Transverse colon (tissue), 4 donors: ENCODE results near the gene SLC5A3. TPM values are rescaled to one million over a fixed set of nuclear protein-coding genes. Genes with fewer than 3 reads are reported as not detected.

ENCODE experiments used
- DNase-seq: peaks from one replicate; pipeline ENCODE4 v3.0.0-alpha.2; 2019
- H3K27ac ChIP-seq, 4 donors: fragments of 200-600 bp; sonication (generic); 2 replicates each; pipeline ENCODE4 v1.5.1; 2016 to 2018; ENCODE audit warnings: inconsistent platforms in 4 of 4
- H3K27me3 ChIP-seq: fragments of 200-600 bp; sonication (generic); 2 replicates; pipeline ENCODE4 v1.5.1; 2017; ENCODE audit warnings: inconsistent platforms
- H3K36me3 ChIP-seq, 4 donors: fragments of 200-600 bp; sonication (generic); 2 replicates each; pipeline ENCODE4 v1.5.1; 2017 to 2019; ENCODE audit warnings: inconsistent platforms in 4 of 4
- H3K4me1 ChIP-seq, 4 donors: fragments of 200-600 bp; sonication (generic); 2 replicates each; pipeline ENCODE4 v1.5.1; 2017 to 2020; ENCODE audit warnings: inconsistent platforms in 4 of 4
- H3K4me3 ChIP-seq, 4 donors: fragments of 200-600 bp; sonication (generic); 1 replicate in 1 of 4; 2 replicates in 3 of 4; pipeline versions ENCODE4 v1.5.1 to v1.6.1; 2017 to 2019; ENCODE audit warnings: inconsistent platforms in 4 of 4
- H3K9me3 ChIP-seq, 2 donors: fragments of 200-600 bp; sonication (generic); 2 replicates each; pipeline ENCODE4 v1.5.1; 2017 to 2019; ENCODE audit warnings: inconsistent platforms in 2 of 2
- CTCF ChIP-seq, 5 experiments: fragments of 200-600 bp in 3 of 5; fragments of 450-650 bp in 2 of 5; sonication (generic) in 3 of 5; IDR thresholded peaks; 1 replicate in 2 of 5; 2 replicates in 3 of 5; pipeline ENCODE4 v1.5.1; 2016 to 2017; ENCODE audit warnings: antibody characterized with exemption in 5 of 5, inconsistent platforms in 3 of 5, mild to moderate bottlenecking in 2 of 5, moderate library complexity in 1 of 5
- EP300 ChIP-seq: sonication (generic); formaldehyde crosslinking; IDR thresholded peaks from one replicate; pipeline ENCODE4 v1.6.1; 2017; ENCODE audit warnings: antibody characterized with exemption, low read depth
- POLR2A ChIP-seq: fragments of 450-650 bp; IDR thresholded peaks from one replicate; pipeline ENCODE4 v1.6.1; 2016; ENCODE audit warnings: antibody characterized with exemption, mild to moderate bottlenecking, moderate library complexity
- POLR2AphosphoS5 ChIP-seq, 3 donors: sonication (generic); formaldehyde crosslinking; IDR thresholded peaks; one replicate each; pipeline ENCODE4 v1.6.1; 2016; ENCODE audit warnings: antibody characterized with exemption in 3 of 3
- WGBS, 2 donors: methylation state at CpG; one replicate each; pipeline ENCODE4 v1.1.5; 2018; ENCODE audit warnings: low coverage in 1 of 2; 5-methylcytosine and 5-hydroxymethylcytosine counted together
- in situ Hi-C, 4 donors: fragments of 200-750 bp; cut with MboI; loops; one replicate each; pipeline versions ENCODE4 v1.15.0 to v1.15.1; 2017; ENCODE audit warnings: low sequenced_read_pairs in 3 of 4, low pct_ligation_motif_present in 1 of 4, low pct_unique_long_range_greater_than_20kb in 1 of 4
- intact Hi-C: fragments of 100-400 bp; cut with DNase I; formaldehyde crosslinking; loops from one replicate; pipeline ENCODE4 v1.15.1; 2023; ENCODE audit warnings: low total_unique reads
- total RNA-seq, 4 donors: library from RNA; depleted of rRNA; stranded (reverse); fragments of >200 nt; gene quantifications; one replicate each; pipeline ENCODE4 v1.1.0, GENCODE V29; 2016

SLC5A3 gene
- total RNA-seq, 4 donors from 2014 or later, result 12.0 to 32.6 (median 23.9) TPM

GRCh38 chr21:34046917-34047316 is 26.5 kb upstream of the SLC5A3 start:
- H3K9me3 ChIP-seq, result no peaks in the 10 kb centered on the region
- in situ Hi-C loops (no loop called here), intact Hi-C loops (no loop called here)
- whole genome bisulfite sequencing, 2 donors, result 75% methylated on average over 5 to 6 of the region's 6 CpGs
- TF ChIP-seq POLR2AphosphoS5 (IDR thresholded peaks at IDR 0.05) (no peak), EP300 (no peak), CTCF (IDR thresholded peaks at IDR 0.05) (no peak), POLR2A (no peak)
- no peak overlapping the region for H3K27ac ChIP-seq
- H3K27me3 ChIP-seq, result no peaks in the 10 kb centered on the region
- no peak for DNase-seq
- no peaks in the 10 kb centered on the region for H3K4me1 ChIP-seq
- no peak overlapping the region for H3K4me3 ChIP-seq
- no peaks in the 10 kb centered on the region for H3K36me3 ChIP-seq

- no peak for DNase-seq
- no peaks in the 10 kb centered on the region for H3K4me1 ChIP-seq
- H3K27ac ChIP-seq, result no peak overlapping the region
- H3K9me3 ChIP-seq, result no peaks in the 10 kb centered on the region
- intact Hi-C loops (no loop called here), in situ Hi-C loops (no loop called here)
- H3K27me3 ChIP-seq, result no peaks in the 10 kb centered on the region
- H3K4me3 ChIP-seq, result no peak overlapping the region
- TF ChIP-seq CTCF (IDR thresholded peaks at IDR 0.05), result no peak
- no peak for TF ChIP-seq EP300
- TF ChIP-seq POLR2A, result no peak
- TF ChIP-seq POLR2AphosphoS5 (IDR thresholded peaks at IDR 0.05), result no peak
- H3K36me3 ChIP-seq, result no peaks in the 10 kb centered on the region
Measured at GRCh38 chr21:34047835-34048234, 25.5 kb upstream of the SLC5A3 start.

- Histone ChIP-seq H3K27me3 (no peaks in the 10 kb centered on the region), H3K4me3 (no peak overlapping the region), H3K36me3 (no peaks in the 10 kb centered on the region), H3K27ac (no peak overlapping the region), H3K9me3 (no peaks in the 10 kb centered on the region), H3K4me1 (peaks cover 0 to 14% (median 10%) of the 10 kb centered on the region in 4 donors)
- 78 to 86% methylated on average over 4 to 5 of the region's 5 CpGs for WGBS, 2 donors
- no peak for TF ChIP-seq CTCF (IDR thresholded peaks at IDR 0.05)
- TF ChIP-seq POLR2A, result no peak
- no peak for TF ChIP-seq POLR2AphosphoS5 (IDR thresholded peaks at IDR 0.05)
- no peak for TF ChIP-seq EP300
- intact Hi-C loops, result no loop called here
- no peak for DNase-seq
- in situ Hi-C loops, result no loop called here
Measured at GRCh38 chr21:34052171-34052570, 21.2 kb upstream of the SLC5A3 start.

GRCh38 chr21:34054259-34054658 is 19.1 kb upstream of the SLC5A3 start:
- H3K36me3 ChIP-seq, result no peaks in the 10 kb centered on the region
- intact Hi-C loops, result no loop called here
- WGBS, 2 donors, result 61 to 63% methylated on average over 3 to 4 of the region's 4 CpGs
- no peaks in the 10 kb centered on the region for H3K27me3 ChIP-seq
- peak in 1 of 3 donors; percentile 26 for TF ChIP-seq POLR2AphosphoS5 (IDR thresholded peaks at IDR 0.05)
- no peak for TF ChIP-seq POLR2A
- DNase-seq, result no peak
- peak overlapping the region in 3 of 4 donors; percentile 79 to 84 (median 84) for H3K27ac ChIP-seq
- in situ Hi-C loops, result no loop called here
- H3K4me3 ChIP-seq, result no peak overlapping the region
- H3K4me1 ChIP-seq, result peaks cover 0 to 14% (median 10%) of the 10 kb centered on the region in 4 donors
- H3K9me3 ChIP-seq, result no peaks in the 10 kb centered on the region

- TF ChIP-seq POLR2A, result no peak
- TF ChIP-seq EP300, result no peak
- no peak for TF ChIP-seq CTCF (IDR thresholded peaks at IDR 0.05)
- TF ChIP-seq POLR2AphosphoS5 (IDR thresholded peaks at IDR 0.05), result peak in 1 of 3 donors; percentile 23
- WGBS, 2 donors, result 53% methylated on average over 5 of the region's 5 CpGs; no CpG with 5 or more reads in 1 of the 2 donors
- Histone ChIP-seq H3K27ac (peak overlapping the region; percentile 79 to 84 (median 82)), H3K4me1 (peaks cover 0 to 14% (median 10%) of the 10 kb centered on the region in 4 donors), H3K4me3 (no peak overlapping the region), H3K27me3 (no peaks in the 10 kb centered on the region), H3K9me3 (no peaks in the 10 kb centered on the region), H3K36me3 (no peaks in the 10 kb centered on the region)
- in situ Hi-C loops (no loop called here), intact Hi-C loops (no loop called here)
- DNase-seq, result peak; percentile 75
Measured at GRCh38 chr21:34055615-34056014, 17.8 kb upstream of the SLC5A3 start.
